Sigmoid colon (tissue), 4 donors: ENCODE results near the gene ROR1.

ENCODE experiments used
- EP300 ChIP-seq, 4 donors: sonication (generic); formaldehyde crosslinking; IDR thresholded peaks; one replicate each; pipeline ENCODE4 v1.6.1; 2017; ENCODE audit warnings: antibody characterized with exemption in 4 of 4
- POLR2A ChIP-seq, 2 donors: fragments of 450-650 bp; IDR thresholded peaks; one replicate each; pipeline ENCODE4 v1.6.1; 2016; ENCODE audit warnings: antibody characterized with exemption in 2 of 2, mild to moderate bottlenecking in 2 of 2, moderate library complexity in 2 of 2
- POLR2AphosphoS5 ChIP-seq, 4 donors: sonication (generic); formaldehyde crosslinking; IDR thresholded peaks; one replicate each; pipeline ENCODE4 v1.6.1; 2017; ENCODE audit warnings: antibody characterized with exemption in 4 of 4
- TF ChIP-seq, protein P1 (sequence below), 4 experiments: fragments of 450-650 bp in 3 of 4; fragments of 200-600 bp in 1 of 4; IDR thresholded peaks; one replicate each; pipeline ENCODE4 v1.5.1; 2016 to 2019; ENCODE audit warnings: antibody characterized with exemption in 4 of 4, mild to moderate bottlenecking in 3 of 4, moderate library complexity in 2 of 4

DNA sequence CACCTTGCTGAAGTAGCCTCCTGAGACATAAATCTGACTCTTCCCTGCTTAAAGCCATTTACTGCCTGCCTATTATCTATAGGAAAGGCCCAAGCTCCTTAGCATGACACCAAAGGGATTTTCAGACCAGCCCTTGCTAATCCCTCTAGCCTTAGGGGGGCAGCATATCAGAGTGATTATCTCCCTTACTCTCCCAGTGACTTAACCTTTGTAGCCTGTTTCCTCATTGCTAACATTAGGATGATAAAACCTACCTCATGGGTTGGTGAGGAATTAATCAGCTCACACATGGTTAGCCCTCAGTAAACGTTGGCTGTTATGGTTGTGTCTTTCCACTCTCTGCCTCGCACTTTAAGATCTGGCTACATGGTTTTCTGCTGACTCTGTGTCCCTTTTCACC, 70.1 kb downstream of the ROR1 start:
- TF ChIP-seq, protein P1, sequence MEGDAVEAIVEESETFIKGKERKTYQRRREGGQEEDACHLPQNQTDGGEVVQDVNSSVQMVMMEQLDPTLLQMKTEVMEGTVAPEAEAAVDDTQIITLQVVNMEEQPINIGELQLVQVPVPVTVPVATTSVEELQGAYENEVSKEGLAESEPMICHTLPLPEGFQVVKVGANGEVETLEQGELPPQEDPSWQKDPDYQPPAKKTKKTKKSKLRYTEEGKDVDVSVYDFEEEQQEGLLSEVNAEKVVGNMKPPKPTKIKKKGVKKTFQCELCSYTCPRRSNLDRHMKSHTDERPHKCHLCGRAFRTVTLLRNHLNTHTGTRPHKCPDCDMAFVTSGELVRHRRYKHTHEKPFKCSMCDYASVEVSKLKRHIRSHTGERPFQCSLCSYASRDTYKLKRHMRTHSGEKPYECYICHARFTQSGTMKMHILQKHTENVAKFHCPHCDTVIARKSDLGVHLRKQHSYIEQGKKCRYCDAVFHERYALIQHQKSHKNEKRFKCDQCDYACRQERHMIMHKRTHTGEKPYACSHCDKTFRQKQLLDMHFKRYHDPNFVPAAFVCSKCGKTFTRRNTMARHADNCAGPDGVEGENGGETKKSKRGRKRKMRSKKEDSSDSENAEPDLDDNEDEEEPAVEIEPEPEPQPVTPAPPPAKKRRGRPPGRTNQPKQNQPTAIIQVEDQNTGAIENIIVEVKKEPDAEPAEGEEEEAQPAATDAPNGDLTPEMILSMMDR (IDR thresholded peaks at IDR 0.05): no peak
- TF ChIP-seq EP300 (IDR thresholded peaks at IDR 0.05) (no peak), POLR2AphosphoS5 (IDR thresholded peaks at IDR 0.05) (no peak), POLR2A (IDR thresholded peaks at IDR 0.05) (no peak)
